ENCODE measurements around the gene TMEM19.

GRCh38 chr12:71666259-71666658 lies 19.6 kb upstream of the TMEM19 start:
- TF ChIP-seq CTCF (conservative IDR thresholded peaks at IDR 0.05 in 1 of 2, IDR thresholded peaks at IDR 0.05 in 1 of 2; ENCODE audit: extremely low read depth in 1 of 2, insufficient read depth in 1 of 2, low read depth in 1 of 2, low read length in 2 of 2): no peak
- no peak for TF ChIP-seq EZH2 (IDR thresholded peaks at IDR 0.05; ENCODE audit: borderline replicate concordance, low read length)
